PFSK-1 (cell line): Measurements from ENCODE around the gene ZNF536.

ENCODE experiments used
- FOXP2 ChIP-seq: optimal IDR thresholded peaks from 2 replicates; pipeline ENCODE3; 2011; ENCODE audit warnings: borderline replicate concordance, control low read depth, inconsistent platforms; ENCODE audit not compliant: insufficient read depth; ENCODE audit errors: extremely low read length, extremely low read depth
- POLR2AphosphoS5 ChIP-seq: IDR thresholded peaks from 2 replicates; pipeline ENCODE4 v1.6.1; 2012; ENCODE audit warnings: low read depth, mild to moderate bottlenecking, control low read depth, low read length, moderate library complexity
- SIN3A ChIP-seq: IDR thresholded peaks from 2 replicates; pipeline ENCODE4 v1.6.1; 2012; ENCODE audit warnings: mild to moderate bottlenecking, low read length, moderate library complexity, borderline replicate concordance; ENCODE audit not compliant: insufficient read depth
- TAF1 ChIP-seq: IDR thresholded peaks from 2 replicates; pipeline ENCODE4 v1.6.1; 2012; ENCODE audit warnings: low read length, control low read depth, borderline replicate concordance; ENCODE audit not compliant: insufficient read depth
- TF ChIP-seq, protein P1 (sequence below), 2 experiments: IDR thresholded peaks; 2 replicates each; pipeline versions ENCODE4 v1.6.1 to v1.8.0; 2011 to 2012; ENCODE audit warnings: low read depth in 2 of 2, low read length in 2 of 2, control low read depth in 1 of 2, inconsistent platforms in 1 of 2, mild to moderate bottlenecking in 1 of 2, moderate library complexity in 1 of 2; ENCODE audit not compliant: insufficient read depth in 1 of 2

The ZNF536 gene

DNA sequence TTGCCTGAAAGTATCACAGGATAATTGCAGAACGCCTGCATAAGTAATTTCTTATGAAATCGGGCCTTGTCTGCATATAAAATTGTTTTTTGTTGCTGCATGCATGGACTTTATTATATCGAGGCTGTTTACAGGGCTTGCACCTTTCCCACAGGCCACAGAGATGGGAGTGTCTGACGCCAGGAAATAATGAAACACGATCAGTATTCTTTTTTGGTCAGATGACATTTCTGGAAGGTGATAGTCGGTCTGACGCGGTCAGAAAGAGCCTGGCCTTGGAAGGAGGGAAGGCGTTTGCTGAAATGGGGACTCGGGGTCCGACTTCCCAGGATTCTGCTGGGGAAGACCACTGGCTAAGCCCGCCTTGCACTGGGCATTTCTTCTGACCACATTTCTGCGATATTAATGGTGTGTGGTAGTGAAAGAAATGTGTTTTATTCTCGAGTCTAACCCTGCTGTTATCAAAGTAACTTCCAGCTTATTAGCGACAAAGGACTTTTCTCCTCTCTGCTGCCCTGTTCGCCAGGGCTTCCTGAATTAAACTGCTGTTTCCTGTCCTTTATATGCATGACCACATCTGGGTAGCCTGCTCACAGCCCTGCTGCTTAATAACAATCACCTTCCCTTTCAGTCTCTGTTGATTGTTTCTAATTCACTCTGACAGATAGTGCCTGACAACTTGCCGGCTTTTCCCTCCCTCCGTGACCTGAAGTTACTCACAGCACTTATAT is 11.6 kb upstream of the ZNF536 start:
- no peak for TF ChIP-seq TAF1
- TF ChIP-seq, protein P1, sequence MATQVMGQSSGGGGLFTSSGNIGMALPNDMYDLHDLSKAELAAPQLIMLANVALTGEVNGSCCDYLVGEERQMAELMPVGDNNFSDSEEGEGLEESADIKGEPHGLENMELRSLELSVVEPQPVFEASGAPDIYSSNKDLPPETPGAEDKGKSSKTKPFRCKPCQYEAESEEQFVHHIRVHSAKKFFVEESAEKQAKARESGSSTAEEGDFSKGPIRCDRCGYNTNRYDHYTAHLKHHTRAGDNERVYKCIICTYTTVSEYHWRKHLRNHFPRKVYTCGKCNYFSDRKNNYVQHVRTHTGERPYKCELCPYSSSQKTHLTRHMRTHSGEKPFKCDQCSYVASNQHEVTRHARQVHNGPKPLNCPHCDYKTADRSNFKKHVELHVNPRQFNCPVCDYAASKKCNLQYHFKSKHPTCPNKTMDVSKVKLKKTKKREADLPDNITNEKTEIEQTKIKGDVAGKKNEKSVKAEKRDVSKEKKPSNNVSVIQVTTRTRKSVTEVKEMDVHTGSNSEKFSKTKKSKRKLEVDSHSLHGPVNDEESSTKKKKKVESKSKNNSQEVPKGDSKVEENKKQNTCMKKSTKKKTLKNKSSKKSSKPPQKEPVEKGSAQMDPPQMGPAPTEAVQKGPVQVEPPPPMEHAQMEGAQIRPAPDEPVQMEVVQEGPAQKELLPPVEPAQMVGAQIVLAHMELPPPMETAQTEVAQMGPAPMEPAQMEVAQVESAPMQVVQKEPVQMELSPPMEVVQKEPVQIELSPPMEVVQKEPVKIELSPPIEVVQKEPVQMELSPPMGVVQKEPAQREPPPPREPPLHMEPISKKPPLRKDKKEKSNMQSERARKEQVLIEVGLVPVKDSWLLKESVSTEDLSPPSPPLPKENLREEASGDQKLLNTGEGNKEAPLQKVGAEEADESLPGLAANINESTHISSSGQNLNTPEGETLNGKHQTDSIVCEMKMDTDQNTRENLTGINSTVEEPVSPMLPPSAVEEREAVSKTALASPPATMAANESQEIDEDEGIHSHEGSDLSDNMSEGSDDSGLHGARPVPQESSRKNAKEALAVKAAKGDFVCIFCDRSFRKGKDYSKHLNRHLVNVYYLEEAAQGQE (IDR thresholded peaks at IDR 0.05; ENCODE audit: insufficient read depth in 1 of 2, low read depth in 2 of 2, low read length in 2 of 2), result no peak
- TF ChIP-seq FOXP2, result no peak
- TF ChIP-seq SIN3A, result no peak
- TF ChIP-seq POLR2AphosphoS5, result no peak

DNA sequence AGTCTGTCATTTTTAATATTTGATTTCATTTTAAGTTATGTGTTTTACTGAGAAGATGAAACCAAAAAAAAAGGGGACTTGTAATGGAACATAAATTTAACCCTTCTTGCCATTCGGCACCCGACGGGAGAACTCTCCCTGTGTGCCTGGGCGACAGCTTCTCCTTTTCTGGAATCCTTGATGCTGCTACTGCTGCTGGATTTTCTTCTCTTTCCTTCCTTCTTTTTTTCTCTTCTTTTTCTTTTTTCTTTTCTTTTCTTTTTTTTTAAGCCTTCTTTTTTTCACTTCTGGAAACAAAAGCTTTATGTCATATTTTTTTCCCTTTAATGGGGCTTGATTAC is 11.1 kb upstream of the ZNF536 start:
- TF ChIP-seq, protein P1 (IDR thresholded peaks at IDR 0.05; ENCODE audit: insufficient read depth in 1 of 2, low read depth in 2 of 2, low read length in 2 of 2), result no peak
- TF ChIP-seq POLR2AphosphoS5, result no peak
- no peak for TF ChIP-seq TAF1
- no peak for TF ChIP-seq SIN3A
- no peak for TF ChIP-seq FOXP2

DNA sequence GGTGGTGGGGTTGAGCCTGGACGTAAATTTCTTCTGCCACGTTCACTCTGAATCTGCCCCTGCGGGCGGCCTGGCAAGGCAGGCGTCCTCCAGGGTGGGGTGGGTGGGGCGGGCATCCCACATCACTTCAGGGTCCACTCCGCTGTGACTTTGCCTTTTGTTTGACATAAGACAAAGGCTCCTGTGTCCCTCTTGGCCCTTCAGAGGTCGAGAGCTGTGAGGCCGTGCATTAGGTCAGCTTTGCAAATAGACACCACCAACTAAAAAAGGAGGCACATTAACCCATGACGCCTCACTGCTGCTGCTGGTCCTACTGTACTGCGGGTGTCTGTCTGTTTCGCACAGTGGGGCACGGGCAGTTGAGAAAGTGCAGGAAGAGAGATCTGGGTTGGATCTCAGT is 10.5 kb upstream of the ZNF536 start:
- TF ChIP-seq POLR2AphosphoS5 (no peak), TAF1 (no peak), SIN3A (no peak), FOXP2 (no peak)
- TF ChIP-seq, protein P1 (IDR thresholded peaks at IDR 0.05; ENCODE audit: insufficient read depth in 1 of 2, low read depth in 2 of 2, low read length in 2 of 2), result no peak

GRCh38 chr19:30362156-30362754 is 9.9 kb upstream of the ZNF536 start:
- TF ChIP-seq FOXP2 (no peak), SIN3A (no peak), POLR2AphosphoS5 (no peak), TAF1 (no peak)
- TF ChIP-seq, protein P1 (IDR thresholded peaks at IDR 0.05; ENCODE audit: insufficient read depth in 1 of 2, low read depth in 2 of 2, low read length in 2 of 2), result peak in 1 of 2 experiments; percentile 54; a peak in 1 of 4 replicates
